ENCODE data around the gene CXCR4.

CXCR4 gene

GRCh38 chr2:136117909-136118818, at the start of gene CXCR4:
Gene CXCR4, minus strand, starts transcription at chr2:136118149. Its CDS starts 89 bp downstream, at chr2:136118060.
- DNase-seq, result peak; percentile 87

GRCh38 chr2:136164280-136164776, 46.4 kb upstream of the CXCR4 start:
- no peak for DNase-seq

- DNase-seq, result no peak
Observed at GRCh38 chr2:136162438-136162837, 44.5 kb upstream of the CXCR4 start.

GRCh38 chr2:136156411-136156810, 38.5 kb upstream of the CXCR4 start:
- no peak for DNase-seq

- DNase-seq, result no peak
Observed at GRCh38 chr2:136154384-136154783, 36.4 kb upstream of the CXCR4 start.

GRCh38 chr2:136151021-136151971, 33.3 kb upstream of the CXCR4 start:
- no peak for DNase-seq

GRCh38 chr2:136149011-136149410, 31.1 kb upstream of the CXCR4 start:
- no peak for DNase-seq

- no peak for DNase-seq
Observed at GRCh38 chr2:136146564-136146963, 28.6 kb upstream of the CXCR4 start.

GRCh38 chr2:136143603-136144451, 25.9 kb upstream of the CXCR4 start:
- DNase-seq, result no peak

GRCh38 chr2:136141510-136142149, 23.7 kb upstream of the CXCR4 start:
- DNase-seq, result peak; percentile 94

GRCh38 chr2:136139631-136140030, 21.7 kb upstream of the CXCR4 start:
- no peak for DNase-seq

- no peak for DNase-seq
Observed at GRCh38 chr2:136137982-136138381, 20.0 kb upstream of the CXCR4 start.

- DNase-seq, result no peak
Observed at GRCh38 chr2:136136931-136137330, 19.0 kb upstream of the CXCR4 start.

- DNase-seq, result peak; percentile 32
Observed at GRCh38 chr2:136135921-136136906, 18.3 kb upstream of the CXCR4 start.

- DNase-seq, result no peak
Observed at GRCh38 chr2:136135462-136135861, 17.5 kb upstream of the CXCR4 start.

- no peak for DNase-seq
Observed at GRCh38 chr2:136134126-136134525, 16.2 kb upstream of the CXCR4 start.

GRCh38 chr2:136133586-136133985, 15.6 kb upstream of the CXCR4 start:
- no peak for DNase-seq

- DNase-seq, result no peak
Observed at GRCh38 chr2:136133176-136133575, 15.2 kb upstream of the CXCR4 start.

- DNase-seq, result no peak
Observed at GRCh38 chr2:136132825-136133155, 14.8 kb upstream of the CXCR4 start.

- DNase-seq, result no peak
Observed at GRCh38 chr2:136131961-136132824, 14.2 kb upstream of the CXCR4 start.
